Aorta (tissue), 5 donors: ENCODE results near the gene KRT8. TPM values are rescaled to one million over a fixed set of nuclear protein-coding genes. Genes with fewer than 3 reads are reported as not detected.
A peak's percentile ranks its signal among the peaks of the same experiment; 100 is the strongest.

Source experiments
- ATAC-seq: fragments of 200-7000 bp; cut with Tn5 transposase; one replicate; pipeline ENCODE4 v1.9.1; 2022; ENCODE audit warnings: moderate library complexity; ENCODE audit not compliant: low FRiP score
- DNase-seq, 2 donors: peaks; one replicate each; pipeline ENCODE4 v3.0.0-alpha.2; 2020
- H3K27ac ChIP-seq, 2 donors: one replicate each; pipeline ENCODE4 v1.5.1; 2013; ENCODE audit warnings: low read length in 2 of 2, mild to moderate bottlenecking in 2 of 2, moderate library complexity in 2 of 2, control low read depth in 1 of 2, inconsistent platforms in 1 of 2, low read depth in 1 of 2
- H3K27me3 ChIP-seq, 2 donors: one replicate each; pipeline ENCODE4 v1.6.1; 2013; ENCODE audit warnings: control low read depth in 1 of 2, low read length in 1 of 2, mild to moderate bottlenecking in 1 of 2, moderate library complexity in 1 of 2; ENCODE audit not compliant: insufficient read depth in 2 of 2, control insufficient read depth in 1 of 2
- H3K36me3 ChIP-seq, 2 donors: one replicate each; pipeline ENCODE4 v1.6.1; 2013; ENCODE audit warnings: control low read depth in 1 of 2, low read length in 1 of 2, mild to moderate bottlenecking in 1 of 2; ENCODE audit not compliant: insufficient read depth in 2 of 2, control insufficient read depth in 1 of 2
- H3K4me1 ChIP-seq, 2 donors: one replicate each; pipeline ENCODE4 v1.6.1; 2013; ENCODE audit warnings: low read length in 2 of 2, control low read depth in 1 of 2, mild to moderate bottlenecking in 1 of 2, moderate library complexity in 1 of 2; ENCODE audit not compliant: insufficient read depth in 2 of 2, control insufficient read depth in 1 of 2
- H3K4me3 ChIP-seq, 2 donors: one replicate each; pipeline ENCODE4 v1.5.1; 2013; ENCODE audit warnings: low read length in 2 of 2, control low read depth in 1 of 2, mild to moderate bottlenecking in 1 of 2
- H3K9me3 ChIP-seq: one replicate; pipeline ENCODE4 v1.6.1; 2013; ENCODE audit warnings: mild to moderate bottlenecking, low read length; ENCODE audit not compliant: control insufficient read depth
- WGBS, 2 donors: extraction: QIAGEN DNeasy Blood & Tissue Kit; methylation state at CpG; one replicate each; pipeline ENCODE4 v1.1.7; 2013; 5-methylcytosine and 5-hydroxymethylcytosine counted together
- intact Hi-C, 2 donors: fragments of 100-400 bp; cut with DNase I; formaldehyde crosslinking; loops; one replicate each; pipeline versions ENCODE4 v1.14.2 to v1.15.0; 2022
- polyA plus RNA-seq, 2 donors: library from polyadenylated mRNA; stranded (reverse); fragments of 200-250 nt; gene quantifications; one replicate each; pipeline ENCODE4 v1.2.3, GENCODE V29; 2013
- total RNA-seq, 2 donors: library from RNA; stranded (reverse); fragmentation: NEBNext Ultra II Directional; extraction: Animal tissue kit (Norgen Biotek cat#: 25700); gene quantifications; one replicate each; pipeline ENCODE4 v1.2.1, GENCODE V29; 2021
- donor health status: healthy with polysubstance abuse.
- donor health status: Bipolar disorder and iron deficiency.
- donor health status: DM: no; HTN: no; CAD: no.
- donor health status: DM: no; HTN: no; CAD: no.
- donor health status: DM: yes; HTN: yes; CAD: no.

KRT8 gene
- total and polyA plus RNA-seq, 4 donors, result 34.5 to 323 (median 70.6) TPM

DNA sequence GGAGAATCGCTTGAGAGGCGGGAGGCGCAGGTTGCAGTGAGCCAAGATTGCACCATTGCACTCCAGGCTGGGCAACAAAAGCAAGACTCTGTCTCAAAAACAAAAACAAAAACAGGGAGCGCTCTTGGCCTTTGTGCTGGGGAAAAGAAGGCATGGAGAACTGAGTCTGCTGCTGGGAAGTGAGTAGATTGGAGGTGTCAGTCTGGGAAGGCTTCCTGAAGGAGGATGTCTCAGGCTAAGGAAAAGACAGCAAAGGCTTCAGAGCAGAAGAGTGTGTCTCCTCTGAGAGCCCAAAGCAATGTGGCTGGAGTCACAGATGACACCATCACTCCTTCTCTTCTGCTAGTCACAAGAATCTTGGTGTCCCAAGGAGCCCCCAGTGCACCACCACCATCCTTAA, 23.1 kb upstream of the KRT8 start:
- 96 to 98% methylated on average over 4 of the region's 4 CpGs for WGBS, 2 donors
- intact Hi-C loops, result no loop called here
- ATAC-seq (no peak), DNase-seq (no peak)
- no peaks in the 10 kb centered on the region for H3K27me3 ChIP-seq
- H3K4me3 ChIP-seq, result no peak overlapping the region
- H3K36me3 ChIP-seq, result no peaks in the 10 kb centered on the region
- no peaks in the 10 kb centered on the region for H3K4me1 ChIP-seq
- no peak overlapping the region for H3K27ac ChIP-seq
- H3K9me3 ChIP-seq, result no peaks in the 10 kb centered on the region

DNA sequence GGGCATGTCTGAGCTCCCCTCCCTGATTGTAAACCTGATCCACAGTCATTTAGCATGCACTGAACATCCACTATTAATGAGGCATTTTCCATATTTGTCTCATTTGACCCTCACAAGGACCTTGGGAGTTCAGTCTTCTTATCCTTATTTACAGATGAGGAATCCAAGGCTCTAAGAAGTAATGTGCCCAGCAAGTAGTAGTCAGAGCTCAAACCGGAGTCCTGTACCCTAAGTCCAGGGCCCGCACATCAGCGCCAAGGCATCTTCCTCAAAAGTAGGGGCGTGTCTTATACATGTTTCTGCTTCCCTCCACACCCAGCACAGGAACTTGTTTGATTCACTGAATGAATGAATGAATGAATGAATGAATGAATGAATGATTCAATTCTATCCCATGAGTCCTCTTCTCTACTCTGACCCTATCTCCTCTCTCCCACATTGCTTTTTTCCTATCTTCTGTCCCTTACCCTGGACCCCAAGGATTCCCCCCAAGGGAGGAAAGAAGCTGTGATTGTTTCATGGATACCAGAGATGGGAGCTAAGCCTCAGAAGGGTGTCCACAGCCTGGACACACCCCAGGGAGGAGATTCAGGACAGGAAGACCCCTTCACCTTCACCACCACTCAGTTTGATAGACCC, 21.8 kb upstream of the KRT8 start:
- no peak for ATAC-seq
- no peaks in the 10 kb centered on the region for H3K9me3 ChIP-seq
- no peak overlapping the region for H3K27ac ChIP-seq
- H3K4me1 ChIP-seq, result no peaks in the 10 kb centered on the region
- DNase-seq, result no peak
- no peaks in the 10 kb centered on the region for H3K36me3 ChIP-seq
- H3K27me3 ChIP-seq, result no peaks in the 10 kb centered on the region
- H3K4me3 ChIP-seq, result no peak overlapping the region
- WGBS, 2 donors, result 91 to 95% methylated on average over 4 of the region's 4 CpGs
- intact Hi-C loops, result no loop called here

DNA sequence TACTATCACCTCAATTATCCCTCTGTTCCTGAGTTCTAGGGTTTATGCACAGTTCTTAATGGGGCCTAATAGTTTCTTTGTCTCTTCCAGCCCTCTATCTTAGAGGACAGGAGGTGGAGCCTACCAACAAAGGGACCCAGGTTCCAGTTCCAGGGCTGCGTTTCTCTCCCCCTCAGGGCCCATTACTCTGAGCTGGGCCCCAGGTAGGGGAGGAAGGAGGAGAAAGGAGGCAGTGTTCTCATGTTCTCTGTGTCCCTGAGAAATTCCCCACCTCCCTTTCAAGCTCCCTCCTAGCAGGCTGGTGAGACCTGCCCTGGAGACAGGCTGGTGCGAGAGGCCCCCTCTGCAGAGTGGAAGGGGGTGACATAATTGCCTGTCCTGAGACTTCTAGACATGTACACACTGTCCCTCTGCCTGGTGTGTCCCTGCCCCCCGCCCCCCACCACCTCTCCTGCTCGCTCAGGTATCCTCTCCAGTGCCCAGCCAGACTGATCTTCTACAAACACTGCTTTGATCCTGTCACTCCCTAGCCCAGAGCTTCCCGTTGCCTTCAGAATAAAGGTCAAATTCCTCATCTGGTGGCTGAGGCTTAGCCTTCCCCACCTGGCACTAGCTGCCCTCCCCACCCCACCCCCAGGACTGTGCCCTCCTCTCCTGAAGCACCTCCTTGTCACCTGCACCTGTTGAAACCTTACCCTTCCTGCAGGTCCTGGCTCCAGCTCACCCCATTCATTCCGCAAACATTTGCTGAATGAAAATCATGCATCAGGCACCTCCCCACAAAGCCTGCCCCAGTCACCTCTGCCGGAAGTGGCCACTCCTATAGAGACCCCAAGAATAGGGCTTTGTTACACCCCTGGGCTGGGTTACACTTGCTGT, 21.1 kb upstream of the KRT8 start:
- WGBS, 2 donors, result 90 to 92% methylated on average over 7 of the region's 7 CpGs
- DNase-seq (no peak), ATAC-seq (no peak)
- Histone ChIP-seq H3K27ac (peak overlapping the region in 1 of 2 donors; percentile 35), H3K27me3 (no peaks in the 10 kb centered on the region), H3K36me3 (no peaks in the 10 kb centered on the region), H3K4me3 (no peak overlapping the region), H3K9me3 (no peaks in the 10 kb centered on the region), H3K4me1 (no peaks in the 10 kb centered on the region)
- intact Hi-C loops, result no loop called here

- intact Hi-C loops, result no loop called here
- H3K9me3 ChIP-seq, result no peaks in the 10 kb centered on the region
- no peaks in the 10 kb centered on the region for H3K36me3 ChIP-seq
- no peaks in the 10 kb centered on the region for H3K4me1 ChIP-seq
- DNase-seq, result no peak
- H3K4me3 ChIP-seq, result no peak overlapping the region
- no peaks in the 10 kb centered on the region for H3K27me3 ChIP-seq
- WGBS, 2 donors, result 70 to 78% methylated on average over 11 of the region's 11 CpGs
- no peak for ATAC-seq
- no peak overlapping the region for H3K27ac ChIP-seq
These were observed 20.2 kb upstream of the KRT8 start for GRCh38 chr12:52924764-52925716.

DNA sequence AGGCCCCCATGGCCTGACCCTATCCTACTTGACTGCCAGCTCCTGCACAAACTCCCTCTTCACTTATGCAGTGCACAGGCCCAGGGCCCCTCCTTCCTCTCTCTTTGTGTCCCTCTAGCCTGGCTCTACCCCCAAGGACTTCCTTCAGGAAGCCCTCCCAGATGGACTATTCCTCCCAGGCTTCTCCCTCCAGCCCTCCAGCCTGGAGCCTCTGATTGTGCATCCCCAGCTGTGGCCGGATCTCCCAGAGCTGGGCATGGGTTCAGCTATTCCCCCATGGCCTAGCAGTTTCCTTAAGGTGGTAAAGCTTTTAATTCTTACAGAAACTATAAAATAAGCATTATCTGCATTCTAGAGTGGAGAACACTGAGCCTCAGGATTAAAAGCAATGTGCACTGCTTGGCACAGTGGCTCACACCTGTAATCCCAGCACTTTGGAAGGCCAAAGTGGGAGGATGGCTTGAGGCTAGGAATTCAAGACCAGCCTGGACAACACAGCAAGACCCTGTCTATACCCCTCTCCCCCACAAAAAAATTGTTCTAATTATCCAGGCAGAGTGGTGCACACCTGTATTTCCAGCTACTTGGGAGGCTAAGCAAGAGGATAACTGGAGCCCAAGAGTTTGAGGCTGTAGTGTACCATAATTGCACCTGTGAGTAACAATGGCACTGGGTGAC, 16.8 kb upstream of the KRT8 start:
- Histone ChIP-seq H3K36me3 (no peaks in the 10 kb centered on the region), H3K9me3 (no peaks in the 10 kb centered on the region), H3K27ac (no peak overlapping the region), H3K27me3 (no peaks in the 10 kb centered on the region), H3K4me3 (no peak overlapping the region), H3K4me1 (no peaks in the 10 kb centered on the region)
- ATAC-seq, result no peak
- intact Hi-C loops, result no loop called here
- 76 to 82% methylated on average over 1 of the region's 1 CpG for WGBS, 2 donors
- no peak for DNase-seq

DNA sequence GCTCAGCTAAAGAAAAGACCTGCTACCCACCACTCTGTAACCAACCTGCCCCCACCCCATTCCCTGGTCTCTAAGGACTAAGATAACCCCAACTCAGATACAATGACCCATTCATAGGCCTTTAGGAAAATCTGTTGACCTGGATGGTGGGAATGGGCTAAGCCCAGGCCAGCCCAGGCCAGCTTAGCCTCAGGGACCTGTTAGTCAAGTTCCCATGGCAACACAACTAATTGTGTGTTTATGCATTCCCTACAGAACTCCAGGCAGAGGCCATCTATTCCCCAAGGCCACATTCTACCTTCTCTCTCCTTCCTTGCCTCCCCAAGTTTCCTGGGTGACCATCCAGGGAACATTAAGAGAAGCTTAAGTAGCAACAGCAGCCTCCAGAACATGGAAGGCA, 16.1 kb upstream of the KRT8 start:
- H3K27me3 ChIP-seq, result no peaks in the 10 kb centered on the region
- H3K4me3 ChIP-seq, result no peak overlapping the region
- ATAC-seq, result no peak
- intact Hi-C loops, result no loop called here
- H3K27ac ChIP-seq, result no peak overlapping the region
- H3K4me1 ChIP-seq, result no peaks in the 10 kb centered on the region
- no peaks in the 10 kb centered on the region for H3K9me3 ChIP-seq
- no peaks in the 10 kb centered on the region for H3K36me3 ChIP-seq
- no peak for DNase-seq

GRCh38 chr12:52918784-52919183, 13.9 kb upstream of the KRT8 start:
- H3K36me3 ChIP-seq, result no peaks in the 10 kb centered on the region
- H3K4me1 ChIP-seq, result no peaks in the 10 kb centered on the region
- no peak overlapping the region for H3K4me3 ChIP-seq
- H3K27ac ChIP-seq, result no peak overlapping the region
- no peaks in the 10 kb centered on the region for H3K27me3 ChIP-seq
- 80 to 93% methylated on average over 2 of the region's 2 CpGs for WGBS, 2 donors
- no peaks in the 10 kb centered on the region for H3K9me3 ChIP-seq
- DNase-seq (no peak), ATAC-seq (no peak)
- intact Hi-C loops, result no loop called here

DNA sequence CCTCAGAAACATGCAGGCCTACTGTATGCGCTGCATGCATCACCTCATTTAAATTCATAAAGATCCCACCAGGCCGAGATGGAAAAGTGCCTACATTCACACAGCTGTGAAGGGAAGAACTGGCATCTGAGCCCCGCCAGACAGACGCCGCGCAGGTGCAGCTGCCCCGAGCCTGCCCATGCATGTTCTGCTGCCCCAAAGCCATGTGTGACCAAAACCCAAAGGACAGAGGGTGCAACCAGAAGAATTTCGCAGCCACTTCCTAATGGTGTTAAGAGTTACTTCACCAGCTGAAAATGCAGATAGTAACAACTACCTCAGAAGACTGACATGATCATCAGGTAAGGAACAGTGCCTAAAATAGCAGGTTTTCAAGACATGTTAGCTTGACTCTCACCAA, 13.5 kb upstream of the KRT8 start:
- Histone ChIP-seq H3K9me3 (no peaks in the 10 kb centered on the region), H3K27me3 (no peaks in the 10 kb centered on the region), H3K27ac (no peak overlapping the region), H3K4me3 (no peak overlapping the region), H3K36me3 (no peaks in the 10 kb centered on the region), H3K4me1 (no peaks in the 10 kb centered on the region)
- DNase-seq, result no peak
- intact Hi-C loops, result no loop called here
- WGBS, 2 donors, result 82 to 89% methylated on average over 8 of the region's 8 CpGs
- no peak for ATAC-seq
